PC-3 (cell line): ENCODE data around the gene LRP2. TPM values are rescaled to one million over a fixed set of nuclear protein-coding genes. Genes with fewer than 3 reads are reported as not detected.
A peak's percentile ranks its signal among the peaks of the same experiment; 100 is the strongest.

Source experiments
- ATAC-seq: fragments of 200-7000 bp; cut with Tn5 transposase; 2 replicates; pipeline ENCODE4 v1.9.1; 2020; ENCODE audit warnings: mild to moderate bottlenecking, moderate library complexity
- BruUV-seq: library from RNA; stranded (reverse); fragments of 400-500 nt; replicated peaks from 2 replicates; lab custom pipeline; 2021; lab: Mats Ljungman, UMichigan
- CTCF ChIA-PET: fragments of 300-600 bp; sonication (Branson Sonifier 250); formaldehyde crosslinking; loops from one replicate; lab custom pipeline; 2022; ENCODE audit warnings: antibody characterized with exemption; lab: Charles Lee
- POLR2A ChIA-PET: fragments of 300-600 bp; sonication (Branson Sonifier 250); formaldehyde crosslinking; loops from one replicate; lab custom pipeline; 2022; ENCODE audit warnings: antibody characterized with exemption; ENCODE audit not compliant: unreplicated experiment; lab: Charles Lee
- DNase-seq: peaks from one replicate; pipeline ENCODE4 v3.0.0-alpha.2; 2015
- H2AFZ ChIP-seq: fragments of 300-600 bp; sonication (generic); 2 replicates; pipeline ENCODE4 v1.6.0; 2016; ENCODE audit warnings: antibody characterized with exemption, low read length
- H3F3A ChIP-seq: fragments of 300-600 bp; sonication (generic); one replicate; pipeline ENCODE4 v1.6.0; 2017; ENCODE audit warnings: antibody characterized with exemption, low read length, control low read depth, mild to moderate bottlenecking; ENCODE audit not compliant: unreplicated experiment
- H3K27ac ChIP-seq: fragments of 300-600 bp; sonication (generic); 2 replicates; pipeline ENCODE4 v1.5.1; 2016; ENCODE audit warnings: mild to moderate bottlenecking, low read length
- H3K27me3 ChIP-seq: fragments of 300-600 bp; sonication (generic); 2 replicates; pipeline ENCODE4 v1.6.1; 2016; ENCODE audit warnings: low read length, mixed read lengths
- H3K36me3 ChIP-seq: fragments of 300-600 bp; sonication (generic); 2 replicates; pipeline ENCODE4 v1.6.1; 2016; ENCODE audit warnings: low read depth, mixed run types, low read length, mixed read lengths
- H3K4me1 ChIP-seq: fragments of 300-600 bp; sonication (generic); 2 replicates; pipeline ENCODE4 v1.5.1; 2016; ENCODE audit warnings: low read length; ENCODE audit not compliant: insufficient read depth
- H3K4me2 ChIP-seq: fragments of 300-600 bp; sonication (generic); 2 replicates; pipeline ENCODE4 v1.6.0; 2016; ENCODE audit warnings: low read length
- H3K4me3 ChIP-seq: fragments of 300-600 bp; sonication (generic); 2 replicates; pipeline ENCODE4 v1.5.1; 2016; ENCODE audit warnings: mild to moderate bottlenecking, low read length, mixed read lengths
- H3K79me2 ChIP-seq: fragments of 300-600 bp; sonication (generic); 2 replicates; pipeline ENCODE4 v1.6.1; 2017; ENCODE audit warnings: low read length, mixed read lengths
- H3K9ac ChIP-seq: fragments of 300-600 bp; sonication (generic); 2 replicates; pipeline ENCODE4 v1.6.0; 2016; ENCODE audit warnings: mild to moderate bottlenecking, low read length
- H3K9me2 ChIP-seq: fragments of 300-600 bp; sonication (generic); replicated peaks from 2 replicates; pipeline ENCODE4 v1.6.1; 2016; ENCODE audit warnings: mixed run types, low read length, mixed read lengths
- H3K9me3 ChIP-seq: fragments of 300-600 bp; sonication (generic); 2 replicates; pipeline ENCODE4 v1.6.1; 2016; ENCODE audit warnings: low read length, mixed read lengths
- H4K20me1 ChIP-seq: fragments of 300-600 bp; sonication (generic); 2 replicates; pipeline ENCODE4 v1.6.1; 2016; ENCODE audit warnings: low read length, mixed read lengths
- CTCF ChIP-seq: fragments of 300-600 bp; sonication (generic); conservative IDR thresholded peaks from 2 replicates; pipeline ENCODE4 v1.5.1; 2017; ENCODE audit warnings: antibody characterized with exemption, low read depth, mild to moderate bottlenecking, low read length
- EZH2 ChIP-seq: fragments of 300-600 bp; sonication (generic); IDR thresholded peaks from one replicate; pipeline ENCODE4 v1.6.1; 2017; ENCODE audit warnings: antibody characterized with exemption, mild to moderate bottlenecking, low read length; ENCODE audit not compliant: unreplicated experiment
- EZH2phosphoT487 ChIP-seq: fragments of 300-600 bp; sonication (generic); IDR thresholded peaks from 2 replicates; pipeline ENCODE4 v1.6.1; 2018; ENCODE audit warnings: mild to moderate bottlenecking, antibody characterized with exemption, low read length, borderline replicate concordance
- intact Hi-C: fragments of 100-400 bp; cut with micrococcal nuclease; formaldehyde crosslinking; loops from 2 replicates; pipeline ENCODE4 v1.9.0; 2023
- total RNA-seq: library from RNA; depleted of rRNA; stranded (reverse); fragments of >200 nt; gene quantifications from 2 replicates; pipeline ENCODE4 v1.2.3, GENCODE V29; 2014

LRP2 gene
- total RNA-seq, 1 experiment from 2014 or later: not detected

DNA sequence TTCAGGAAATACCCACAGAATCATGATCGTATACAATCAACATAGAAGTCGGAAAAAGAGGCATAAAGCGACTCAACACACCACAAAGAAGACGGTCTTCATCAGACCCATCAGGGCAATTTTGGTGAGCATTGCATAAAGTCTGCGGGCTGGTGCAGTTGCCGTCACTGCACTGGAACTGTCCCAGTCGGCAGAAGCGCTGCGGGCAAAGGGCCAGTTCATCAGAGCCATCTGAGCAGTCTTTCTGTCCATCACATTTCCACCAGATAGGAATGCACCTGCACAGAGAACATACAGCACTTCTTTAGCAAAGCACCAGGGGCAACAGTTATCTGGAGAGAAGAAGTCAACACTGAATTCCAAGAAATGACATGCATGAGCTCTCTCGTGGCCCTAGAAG is 187.2 kb downstream of the LRP2 start:
- intact Hi-C loops: no loop called here
- CTCF ChIA-PET: no interaction called here
- no peaks in the 10 kb centered on the region for H3F3A ChIP-seq

GRCh38 chr2:169173876-169174275 is 188.5 kb downstream of the LRP2 start:
- ChIA-PET CTCF (no interaction called here), POLR2A (no interaction called here)
- no peaks in the 10 kb centered on the region for H4K20me1 ChIP-seq
- ATAC-seq (no peak), DNase-seq (peak; percentile 19)
- TF ChIP-seq EZH2phosphoT487: no peak
- TF ChIP-seq EZH2: no peak
- no peak for TF ChIP-seq CTCF
- BruUV-seq: no TSS peak
- H3K9ac ChIP-seq: no peak overlapping the region
- H3K9me3 ChIP-seq: no peaks in the 10 kb centered on the region
- no peaks in the 10 kb centered on the region for H3K9me2 ChIP-seq
- H3K4me3 ChIP-seq: no peak overlapping the region
- no peak overlapping the region for H3K4me2 ChIP-seq
- intact Hi-C loops: no loop called here
- no peaks in the 10 kb centered on the region for H3F3A ChIP-seq
- H3K36me3 ChIP-seq: no peaks in the 10 kb centered on the region
- H3K27ac ChIP-seq: no peak overlapping the region
- H3K27me3 ChIP-seq: peaks cover 25% of the 10 kb centered on the region
- no peaks in the 10 kb centered on the region for H3K4me1 ChIP-seq
- H3K79me2 ChIP-seq: no peaks in the 10 kb centered on the region
- H2AFZ ChIP-seq: no peak overlapping the region

More for the DNA sequence above, 187.2 kb downstream of the LRP2 start:
- no peaks in the 10 kb centered on the region for H3K4me1 ChIP-seq
- no TSS peak for BruUV-seq
- H3K79me2 ChIP-seq: no peaks in the 10 kb centered on the region
- ATAC-seq (no peak), DNase-seq (no peak)
- H3K36me3 ChIP-seq: no peaks in the 10 kb centered on the region
- TF ChIP-seq EZH2phosphoT487 (no peak), EZH2 (no peak), CTCF (no peak)
- peaks cover 25% of the 10 kb centered on the region for H3K27me3 ChIP-seq
- H3K9ac ChIP-seq: no peak overlapping the region
- H3K4me3 ChIP-seq: no peak overlapping the region
- H3K27ac ChIP-seq: no peak overlapping the region
- H3K9me3 ChIP-seq: no peaks in the 10 kb centered on the region
- no peaks in the 10 kb centered on the region for H3K9me2 ChIP-seq
- H4K20me1 ChIP-seq: no peaks in the 10 kb centered on the region
- H3K4me2 ChIP-seq: no peak overlapping the region
- H2AFZ ChIP-seq: no peak overlapping the region
- POLR2A ChIA-PET: no interaction called here

GRCh38 chr2:169172914-169173313 is 189.4 kb downstream of the LRP2 start:
- H3K4me2 ChIP-seq: no peak overlapping the region
- intact Hi-C loops: no loop called here
- no TSS peak for BruUV-seq
- CTCF ChIA-PET: no interaction called here
- no peaks in the 10 kb centered on the region for H3F3A ChIP-seq
- no peak overlapping the region for H3K27ac ChIP-seq
- no peaks in the 10 kb centered on the region for H3K4me1 ChIP-seq
- H2AFZ ChIP-seq: no peak overlapping the region
- no peaks in the 10 kb centered on the region for H3K36me3 ChIP-seq
- H3K9me3 ChIP-seq: no peaks in the 10 kb centered on the region
- POLR2A ChIA-PET: no interaction called here
- H3K4me3 ChIP-seq: no peak overlapping the region
- no peak overlapping the region for H3K9ac ChIP-seq
- peaks cover 23% of the 10 kb centered on the region for H3K27me3 ChIP-seq
- ATAC-seq (no peak), DNase-seq (no peak)
- H3K79me2 ChIP-seq: no peaks in the 10 kb centered on the region
- H4K20me1 ChIP-seq: no peaks in the 10 kb centered on the region
- TF ChIP-seq EZH2phosphoT487 (no peak), EZH2 (no peak), CTCF (no peak)
- H3K9me2 ChIP-seq: no peaks in the 10 kb centered on the region
